ENCODE measurements around the gene DENND4A.

DENND4A gene

DNA sequence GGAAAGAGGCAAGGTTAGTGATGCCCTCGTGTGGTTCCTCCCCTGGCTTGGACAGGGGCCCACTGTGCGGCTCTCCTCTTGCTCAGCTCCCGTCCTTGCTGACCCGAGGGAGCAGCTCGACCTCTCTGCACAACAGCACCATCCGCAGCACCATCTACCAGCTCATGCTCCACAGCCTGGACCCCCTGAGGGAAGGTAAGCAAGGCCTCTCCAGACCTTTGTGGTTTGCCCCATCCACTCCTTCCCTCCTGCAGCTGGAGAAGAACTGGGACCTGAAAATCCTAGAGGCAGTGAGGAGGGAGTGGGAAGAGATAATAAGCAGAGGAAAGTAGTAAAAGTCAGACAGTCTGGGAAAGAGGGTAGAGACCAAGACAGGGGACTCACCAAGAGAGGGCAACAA, 152.6 kb downstream of the DENND4A start:
- DNase-seq (ENCODE audit: low read depth) = no peak
- TF ChIP-seq, protein P1, sequence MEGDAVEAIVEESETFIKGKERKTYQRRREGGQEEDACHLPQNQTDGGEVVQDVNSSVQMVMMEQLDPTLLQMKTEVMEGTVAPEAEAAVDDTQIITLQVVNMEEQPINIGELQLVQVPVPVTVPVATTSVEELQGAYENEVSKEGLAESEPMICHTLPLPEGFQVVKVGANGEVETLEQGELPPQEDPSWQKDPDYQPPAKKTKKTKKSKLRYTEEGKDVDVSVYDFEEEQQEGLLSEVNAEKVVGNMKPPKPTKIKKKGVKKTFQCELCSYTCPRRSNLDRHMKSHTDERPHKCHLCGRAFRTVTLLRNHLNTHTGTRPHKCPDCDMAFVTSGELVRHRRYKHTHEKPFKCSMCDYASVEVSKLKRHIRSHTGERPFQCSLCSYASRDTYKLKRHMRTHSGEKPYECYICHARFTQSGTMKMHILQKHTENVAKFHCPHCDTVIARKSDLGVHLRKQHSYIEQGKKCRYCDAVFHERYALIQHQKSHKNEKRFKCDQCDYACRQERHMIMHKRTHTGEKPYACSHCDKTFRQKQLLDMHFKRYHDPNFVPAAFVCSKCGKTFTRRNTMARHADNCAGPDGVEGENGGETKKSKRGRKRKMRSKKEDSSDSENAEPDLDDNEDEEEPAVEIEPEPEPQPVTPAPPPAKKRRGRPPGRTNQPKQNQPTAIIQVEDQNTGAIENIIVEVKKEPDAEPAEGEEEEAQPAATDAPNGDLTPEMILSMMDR (conservative IDR thresholded peaks at IDR 0.05; ENCODE audit: low read depth, low read length) = no peak
- no peak overlapping the region for H3K4me3 ChIP-seq (ENCODE audit: low read depth, low read length)

DNA sequence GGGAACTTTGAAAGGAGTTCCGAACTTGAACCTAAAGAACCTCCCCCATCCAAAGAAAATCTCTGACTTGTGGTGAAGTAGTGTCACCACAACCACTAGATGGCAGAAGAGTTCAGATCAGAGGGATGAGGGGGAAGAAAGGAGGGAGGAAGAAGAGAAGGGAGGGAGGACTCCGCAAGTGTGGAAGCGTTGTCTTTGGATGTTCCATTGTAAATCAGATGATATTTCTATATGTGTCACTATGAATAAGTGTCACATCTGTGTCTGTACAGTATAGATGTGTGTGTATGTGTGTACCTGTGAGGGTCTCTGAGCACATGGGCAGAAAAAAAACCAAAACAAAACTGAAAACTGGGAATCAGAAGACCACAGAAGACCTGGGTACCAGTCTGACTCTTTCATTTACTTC, 153.4 kb downstream of the DENND4A start:
- no peak overlapping the region for H3K4me3 ChIP-seq (ENCODE audit: low read depth, low read length)
- TF ChIP-seq, protein P1 (conservative IDR thresholded peaks at IDR 0.05; ENCODE audit: low read depth, low read length) = peak; percentile 88
- peak; percentile 89 for DNase-seq (ENCODE audit: low read depth)

DNA sequence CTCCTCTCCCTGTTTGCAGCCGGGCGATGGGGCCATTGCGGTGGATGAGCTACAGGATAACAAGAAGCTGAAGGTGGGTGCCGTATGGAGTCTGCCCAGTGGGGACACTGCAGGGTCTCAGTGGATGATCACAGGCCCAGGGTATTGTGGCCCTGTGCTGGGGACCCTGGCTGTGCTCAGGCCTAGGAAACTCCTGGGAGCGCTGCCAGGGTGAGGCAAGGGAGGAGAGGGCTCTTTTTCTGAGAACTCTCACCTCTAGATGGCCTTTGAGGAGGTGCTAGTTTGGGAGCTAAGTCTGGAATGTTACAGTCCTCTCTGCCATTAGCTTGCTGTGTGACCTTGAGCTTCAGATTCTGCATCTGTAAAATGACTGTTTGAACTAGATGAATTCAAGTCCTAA, 154.0 kb downstream of the DENND4A start:
- TF ChIP-seq, protein P1 (conservative IDR thresholded peaks at IDR 0.05; ENCODE audit: low read depth, low read length) = no peak
- no peak for DNase-seq (ENCODE audit: low read depth)
- H3K4me3 ChIP-seq (ENCODE audit: low read depth, low read length) = no peak overlapping the region

DNA sequence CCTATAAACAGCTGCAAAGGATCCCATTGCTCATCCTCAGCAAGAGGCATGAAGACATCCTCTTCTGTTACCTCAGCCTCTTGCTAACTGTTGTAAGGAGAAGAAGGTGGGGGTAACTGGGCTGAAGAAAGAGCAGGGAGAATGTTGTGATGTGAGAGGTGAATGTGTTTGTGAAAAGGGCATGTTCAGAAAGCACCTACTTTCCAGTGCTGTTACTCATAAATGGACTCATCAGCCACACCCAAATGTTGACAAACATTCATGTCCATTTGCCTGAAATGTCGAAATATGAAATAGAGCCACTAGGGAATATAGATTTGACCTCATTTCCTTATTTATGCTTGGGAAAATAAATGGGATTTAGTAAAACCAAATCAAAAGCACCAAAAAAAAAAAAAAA, 157.7 kb downstream of the DENND4A start:
- H3K4me3 ChIP-seq (ENCODE audit: low read depth, low read length) = no peak overlapping the region
- no peak for DNase-seq (ENCODE audit: low read depth)
- TF ChIP-seq, protein P1 (conservative IDR thresholded peaks at IDR 0.05; ENCODE audit: low read depth, low read length) = no peak

DNA sequence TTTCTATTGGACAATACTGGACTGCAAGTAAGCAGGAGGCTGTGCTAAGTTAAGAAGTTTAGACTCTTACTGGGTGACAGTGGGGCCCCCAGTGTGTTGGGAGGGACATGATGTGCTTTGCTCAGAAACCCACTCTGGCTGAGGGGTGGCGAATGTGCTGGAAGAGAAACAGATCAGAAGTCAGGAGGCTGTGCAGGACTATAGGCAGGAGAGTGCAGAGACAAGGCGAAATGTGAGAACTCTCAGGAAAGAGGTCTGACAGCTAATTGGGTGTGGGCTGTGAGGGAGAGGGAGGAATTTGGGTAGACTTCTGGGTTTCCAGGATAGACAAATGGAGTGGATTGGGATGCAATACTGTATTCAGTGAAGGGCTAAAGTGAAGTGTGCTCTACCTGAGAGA, 158.3 kb downstream of the DENND4A start:
- TF ChIP-seq, protein P1 (conservative IDR thresholded peaks at IDR 0.05; ENCODE audit: low read depth, low read length) = no peak
- no peak for DNase-seq (ENCODE audit: low read depth)
- H3K4me3 ChIP-seq (ENCODE audit: low read depth, low read length) = no peak overlapping the region

DNA sequence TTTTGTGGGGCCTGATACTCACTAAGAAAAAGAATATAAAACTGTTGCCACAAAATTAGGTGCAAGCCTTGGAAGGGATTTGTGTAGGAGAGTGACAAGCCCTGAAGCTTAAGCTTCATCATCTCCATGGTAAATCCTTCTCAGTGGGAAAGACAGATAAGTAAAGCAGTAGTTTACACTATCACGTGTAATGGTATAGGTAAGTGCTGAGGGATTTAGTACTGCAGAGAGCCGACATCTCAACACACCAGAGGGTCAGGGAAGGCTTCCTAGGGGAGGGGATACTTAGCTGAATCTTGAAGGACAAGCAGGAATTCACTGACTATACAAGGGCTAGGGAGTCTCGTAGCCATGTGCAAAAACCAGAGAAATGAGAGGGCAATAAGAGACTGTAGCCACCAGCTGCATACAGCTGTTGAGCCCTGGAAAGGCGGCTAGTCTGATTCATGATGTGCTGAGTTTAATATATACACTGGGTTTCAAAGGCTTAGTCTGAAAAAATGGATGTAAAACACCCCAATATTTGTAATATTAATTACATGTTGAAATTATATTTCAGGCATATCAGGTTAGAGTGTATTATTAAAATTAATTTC, 159.2 kb downstream of the DENND4A start:
- TF ChIP-seq, protein P1 (conservative IDR thresholded peaks at IDR 0.05; ENCODE audit: low read depth, low read length) = no peak
- no peak overlapping the region for H3K4me3 ChIP-seq (ENCODE audit: low read depth, low read length)
- no peak for DNase-seq (ENCODE audit: low read depth)

DNA sequence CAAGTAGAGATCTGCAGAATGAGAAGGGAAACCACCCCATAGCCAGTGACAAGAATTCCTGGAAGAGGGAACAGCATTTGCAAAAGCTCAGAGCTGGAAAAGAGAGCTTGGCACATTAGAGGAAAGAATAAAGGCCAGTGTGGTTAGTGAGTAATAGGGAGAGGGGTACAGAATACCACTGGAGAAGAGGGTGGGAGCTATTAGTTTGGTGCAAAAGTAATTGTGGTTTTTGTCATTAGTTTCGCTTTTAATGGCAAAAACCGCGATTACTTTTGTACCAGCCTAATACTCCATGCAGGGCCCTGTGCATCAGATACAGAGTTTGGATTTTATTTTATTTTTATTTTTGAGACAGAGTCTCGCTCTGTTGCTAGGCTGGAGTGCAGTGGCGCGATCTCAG, 160.6 kb downstream of the DENND4A start:
- no peak overlapping the region for H3K4me3 ChIP-seq (ENCODE audit: low read depth, low read length)
- TF ChIP-seq, protein P1 (conservative IDR thresholded peaks at IDR 0.05; ENCODE audit: low read depth, low read length) = no peak
- DNase-seq (ENCODE audit: low read depth) = no peak

Data from choroid plexus epithelial cell (primary cell).